Measurements from ENCODE around the gene VSIG8.

The VSIG8 gene

GRCh38 chr1:159896546-159896930 lies 34.1 kb upstream of the VSIG8 start:
- no peak overlapping the region for H3K4me3 ChIP-seq (ENCODE audit: low read length)
- H3K36me3 ChIP-seq (ENCODE audit: control insufficient read depth, low read depth, low read length), result no peaks in the 10 kb centered on the region
- peaks cover 9% of the 10 kb centered on the region for H3K4me1 ChIP-seq (ENCODE audit: control insufficient read depth, low read depth, low read length)
- no peaks in the 10 kb centered on the region for H3K9me3 ChIP-seq (ENCODE audit: control insufficient read depth, low read depth, low read length)
- peaks cover 13% of the 10 kb centered on the region for H3K27me3 ChIP-seq (ENCODE audit: control insufficient read depth, insufficient read depth, low read length)
- no peak overlapping the region for H3K9ac ChIP-seq (ENCODE audit: low read length)
- no peak overlapping the region for H3K27ac ChIP-seq (ENCODE audit: low read length)

- Histone ChIP-seq H3K36me3 (ENCODE audit: control insufficient read depth, low read depth, low read length) (no peaks in the 10 kb centered on the region), H3K27me3 (ENCODE audit: control insufficient read depth, insufficient read depth, low read length) (peaks cover 8% of the 10 kb centered on the region), H3K9ac (ENCODE audit: low read length) (no peak overlapping the region), H3K4me3 (ENCODE audit: low read length) (no peak overlapping the region), H3K4me1 (ENCODE audit: control insufficient read depth, low read depth, low read length) (peaks cover 9% of the 10 kb centered on the region), H3K27ac (ENCODE audit: low read length) (no peak overlapping the region), H3K9me3 (ENCODE audit: control insufficient read depth, low read depth, low read length) (no peaks in the 10 kb centered on the region)
These were observed 33.5 kb upstream of the VSIG8 start for GRCh38 chr1:159895836-159896545.

- H3K27ac ChIP-seq (ENCODE audit: low read length), result no peak overlapping the region
- H3K36me3 ChIP-seq (ENCODE audit: control insufficient read depth, low read depth, low read length), result no peaks in the 10 kb centered on the region
- peaks cover 1% of the 10 kb centered on the region for H3K27me3 ChIP-seq (ENCODE audit: control insufficient read depth, insufficient read depth, low read length)
- peaks cover 2% of the 10 kb centered on the region for H3K4me1 ChIP-seq (ENCODE audit: control insufficient read depth, low read depth, low read length)
- no peak overlapping the region for H3K9ac ChIP-seq (ENCODE audit: low read length)
- no peaks in the 10 kb centered on the region for H3K9me3 ChIP-seq (ENCODE audit: control insufficient read depth, low read depth, low read length)
- H3K4me3 ChIP-seq (ENCODE audit: low read length), result no peak overlapping the region
These were observed 32.8 kb upstream of the VSIG8 start for GRCh38 chr1:159895286-159895685.

- H3K4me3 ChIP-seq (ENCODE audit: low read length), result no peak overlapping the region
- no peaks in the 10 kb centered on the region for H3K27me3 ChIP-seq (ENCODE audit: control insufficient read depth, insufficient read depth, low read length)
- no peaks in the 10 kb centered on the region for H3K36me3 ChIP-seq (ENCODE audit: control insufficient read depth, low read depth, low read length)
- no peak overlapping the region for H3K27ac ChIP-seq (ENCODE audit: low read length)
- no peaks in the 10 kb centered on the region for H3K9me3 ChIP-seq (ENCODE audit: control insufficient read depth, low read depth, low read length)
- no peak overlapping the region for H3K9ac ChIP-seq (ENCODE audit: low read length)
- no peaks in the 10 kb centered on the region for H3K4me1 ChIP-seq (ENCODE audit: control insufficient read depth, low read depth, low read length)
These were observed 30.5 kb upstream of the VSIG8 start for GRCh38 chr1:159892944-159893343.

GRCh38 chr1:159891275-159892157 lies 29.1 kb upstream of the VSIG8 start:
- no peaks in the 10 kb centered on the region for H3K9me3 ChIP-seq (ENCODE audit: control insufficient read depth, low read depth, low read length)
- no peaks in the 10 kb centered on the region for H3K27me3 ChIP-seq (ENCODE audit: control insufficient read depth, insufficient read depth, low read length)
- H3K27ac ChIP-seq (ENCODE audit: low read length), result no peak overlapping the region
- H3K4me1 ChIP-seq (ENCODE audit: control insufficient read depth, low read depth, low read length), result no peaks in the 10 kb centered on the region
- H3K9ac ChIP-seq (ENCODE audit: low read length), result no peak overlapping the region
- H3K4me3 ChIP-seq (ENCODE audit: low read length), result no peak overlapping the region
- H3K36me3 ChIP-seq (ENCODE audit: control insufficient read depth, low read depth, low read length), result no peaks in the 10 kb centered on the region

GRCh38 chr1:159890390-159890789 lies 27.9 kb upstream of the VSIG8 start:
- H3K9ac ChIP-seq (ENCODE audit: low read length), result no peak overlapping the region
- H3K4me1 ChIP-seq (ENCODE audit: control insufficient read depth, low read depth, low read length), result no peaks in the 10 kb centered on the region
- no peaks in the 10 kb centered on the region for H3K36me3 ChIP-seq (ENCODE audit: control insufficient read depth, low read depth, low read length)
- H3K9me3 ChIP-seq (ENCODE audit: control insufficient read depth, low read depth, low read length), result no peaks in the 10 kb centered on the region
- no peak overlapping the region for H3K27ac ChIP-seq (ENCODE audit: low read length)
- no peak overlapping the region for H3K4me3 ChIP-seq (ENCODE audit: low read length)
- no peaks in the 10 kb centered on the region for H3K27me3 ChIP-seq (ENCODE audit: control insufficient read depth, insufficient read depth, low read length)

GRCh38 chr1:159889821-159890252 lies 27.4 kb upstream of the VSIG8 start:
- H3K4me3 ChIP-seq (ENCODE audit: low read length), result no peak overlapping the region
- no peaks in the 10 kb centered on the region for H3K9me3 ChIP-seq (ENCODE audit: control insufficient read depth, low read depth, low read length)
- no peak overlapping the region for H3K27ac ChIP-seq (ENCODE audit: low read length)
- H3K4me1 ChIP-seq (ENCODE audit: control insufficient read depth, low read depth, low read length), result no peaks in the 10 kb centered on the region
- H3K36me3 ChIP-seq (ENCODE audit: control insufficient read depth, low read depth, low read length), result no peaks in the 10 kb centered on the region
- H3K27me3 ChIP-seq (ENCODE audit: control insufficient read depth, insufficient read depth, low read length), result no peaks in the 10 kb centered on the region
- no peak overlapping the region for H3K9ac ChIP-seq (ENCODE audit: low read length)

- H3K27ac ChIP-seq (ENCODE audit: low read length), result no peak overlapping the region
- H3K9me3 ChIP-seq (ENCODE audit: control insufficient read depth, low read depth, low read length), result no peaks in the 10 kb centered on the region
- no peak overlapping the region for H3K9ac ChIP-seq (ENCODE audit: low read length)
- H3K4me3 ChIP-seq (ENCODE audit: low read length), result no peak overlapping the region
- no peaks in the 10 kb centered on the region for H3K36me3 ChIP-seq (ENCODE audit: control insufficient read depth, low read depth, low read length)
- no peaks in the 10 kb centered on the region for H3K27me3 ChIP-seq (ENCODE audit: control insufficient read depth, insufficient read depth, low read length)
- H3K4me1 ChIP-seq (ENCODE audit: control insufficient read depth, low read depth, low read length), result no peaks in the 10 kb centered on the region
These were observed 26.7 kb upstream of the VSIG8 start for GRCh38 chr1:159889202-159889601.

GRCh38 chr1:159884296-159884695 lies 21.8 kb upstream of the VSIG8 start:
- H3K36me3 ChIP-seq (ENCODE audit: control insufficient read depth, low read depth, low read length), result no peaks in the 10 kb centered on the region
- H3K4me1 ChIP-seq (ENCODE audit: control insufficient read depth, low read depth, low read length), result no peaks in the 10 kb centered on the region

GRCh38 chr1:159883134-159883533 lies 20.7 kb upstream of the VSIG8 start:
- Histone ChIP-seq H3K9ac (ENCODE audit: low read length) (no peak overlapping the region), H3K36me3 (ENCODE audit: control insufficient read depth, low read depth, low read length) (no peaks in the 10 kb centered on the region), H3K9me3 (ENCODE audit: control insufficient read depth, low read depth, low read length) (no peaks in the 10 kb centered on the region), H3K27me3 (ENCODE audit: control insufficient read depth, insufficient read depth, low read length) (no peaks in the 10 kb centered on the region), H3K4me1 (ENCODE audit: control insufficient read depth, low read depth, low read length) (no peaks in the 10 kb centered on the region), H3K27ac (ENCODE audit: low read length) (no peak overlapping the region), H3K4me3 (ENCODE audit: low read length) (no peak overlapping the region)

More at GRCh38 chr1:159884296-159884695, 21.8 kb upstream of the VSIG8 start:
- Histone ChIP-seq H3K9me3 (ENCODE audit: control insufficient read depth, low read depth, low read length) (no peaks in the 10 kb centered on the region), H3K9ac (ENCODE audit: low read length) (no peak overlapping the region), H3K27me3 (ENCODE audit: control insufficient read depth, insufficient read depth, low read length) (no peaks in the 10 kb centered on the region), H3K27ac (ENCODE audit: low read length) (no peak overlapping the region), H3K4me3 (ENCODE audit: low read length) (no peak overlapping the region)

GRCh38 chr1:159882527-159882862 lies 20.0 kb upstream of the VSIG8 start:
- Histone ChIP-seq H3K4me3 (ENCODE audit: low read length) (no peak overlapping the region), H3K27ac (ENCODE audit: low read length) (no peak overlapping the region), H3K4me1 (ENCODE audit: control insufficient read depth, low read depth, low read length) (no peaks in the 10 kb centered on the region), H3K9me3 (ENCODE audit: control insufficient read depth, low read depth, low read length) (no peaks in the 10 kb centered on the region), H3K27me3 (ENCODE audit: control insufficient read depth, insufficient read depth, low read length) (no peaks in the 10 kb centered on the region), H3K9ac (ENCODE audit: low read length) (no peak overlapping the region), H3K36me3 (ENCODE audit: control insufficient read depth, low read depth, low read length) (no peaks in the 10 kb centered on the region)
